Gastrocnemius medialis (tissue), 4 donors: ENCODE measurements around the gene TRIM71. TPM values are rescaled to one million over a fixed set of nuclear protein-coding genes. Genes with fewer than 3 reads are reported as not detected.
"Not testable (repeated sequence)": the region's sequence is repeated elsewhere in the genome, so short reads cannot be mapped to it uniquely, and the experiment has no call there.

Source experiments
- ATAC-seq, 2 donors: fragments of 150-250 bp; one replicate each; pipeline ENCODE4 v1.9.1; 2016
- DNase-seq, 2 donors: peaks; one replicate each; pipeline ENCODE4 v3.0.0-alpha.2; 2019
- H3K27ac ChIP-seq, 4 donors: fragments of 200-600 bp; sonication (generic); 1 replicate in 1 of 4; 2 replicates in 3 of 4; pipeline ENCODE4 v1.5.1; 2016 to 2018; ENCODE audit warnings: mild to moderate bottlenecking in 2 of 4, moderate library complexity in 1 of 4
- H3K27me3 ChIP-seq, 3 donors: fragments of 200-600 bp; sonication (generic) in 2 of 3; 1 replicate in 1 of 3; 2 replicates in 2 of 3; pipeline versions ENCODE4 v1.5.1 to v1.6.0; 2016 to 2019; ENCODE audit warnings: mild to moderate bottlenecking in 1 of 3, moderate library complexity in 1 of 3
- H3K36me3 ChIP-seq, 2 donors: fragments of 200-600 bp; sonication (generic) in 1 of 2; one replicate each; pipeline ENCODE4 v1.5.1; 2017 to 2018
- H3K4me1 ChIP-seq, 2 donors: fragments of 200-600 bp; sonication (generic) in 1 of 2; one replicate each; pipeline ENCODE4 v1.5.1; 2016 to 2017; ENCODE audit warnings: mild to moderate bottlenecking in 2 of 2
- H3K4me3 ChIP-seq, 4 donors: fragments of 200-600 bp; sonication (generic) in 3 of 4; 1 replicate in 1 of 4; 2 replicates in 3 of 4; pipeline ENCODE4 v1.5.1; 2016 to 2019; ENCODE audit warnings: mild to moderate bottlenecking in 2 of 4
- H3K9me3 ChIP-seq, 3 donors: fragments of 200-600 bp; sonication (generic) in 2 of 3; 1 replicate in 1 of 3; 2 replicates in 2 of 3; pipeline ENCODE4 v1.5.1; 2016 to 2019
- POLR2A ChIP-seq, 2 donors: fragments of 450-650 bp; IDR thresholded peaks; one replicate each; pipeline ENCODE4 v1.6.1; 2017; ENCODE audit warnings: antibody characterized with exemption in 2 of 2, mild to moderate bottlenecking in 2 of 2, moderate library complexity in 2 of 2
- in situ Hi-C, 4 donors: fragments of 200-750 bp; cut with MboI; loops; one replicate each; pipeline versions ENCODE4 v1.15.0 to v1.8.0; 2017; ENCODE audit warnings: low sequenced_read_pairs in 4 of 4
- intact Hi-C: fragments of 100-400 bp; cut with DNase I; formaldehyde crosslinking; loops from one replicate; pipeline ENCODE4 v1.15.1; 2023; ENCODE audit warnings: low total_unique reads
- total RNA-seq, 4 donors: library from RNA; depleted of rRNA; stranded (reverse); fragments of >200 nt; gene quantifications; one replicate each; pipeline versions ENCODE4 v1.1.0 to v1.2.3, GENCODE V29; 2016
- TF ChIP-seq, protein P1 (sequence below), 5 experiments: fragments of 450-650 bp in 3 of 5; fragments of 200-600 bp in 2 of 5; sonication (generic) in 2 of 5; IDR thresholded peaks in 4 of 5; conservative IDR thresholded peaks in 1 of 5; 1 replicate in 4 of 5; 2 replicates in 1 of 5; pipeline ENCODE4 v1.5.1; 2016 to 2019; ENCODE audit warnings: antibody characterized with exemption in 5 of 5, mild to moderate bottlenecking in 3 of 5, moderate library complexity in 3 of 5

The TRIM71 gene
- total RNA-seq, 4 donors from 2014 or later, result not detected

DNA sequence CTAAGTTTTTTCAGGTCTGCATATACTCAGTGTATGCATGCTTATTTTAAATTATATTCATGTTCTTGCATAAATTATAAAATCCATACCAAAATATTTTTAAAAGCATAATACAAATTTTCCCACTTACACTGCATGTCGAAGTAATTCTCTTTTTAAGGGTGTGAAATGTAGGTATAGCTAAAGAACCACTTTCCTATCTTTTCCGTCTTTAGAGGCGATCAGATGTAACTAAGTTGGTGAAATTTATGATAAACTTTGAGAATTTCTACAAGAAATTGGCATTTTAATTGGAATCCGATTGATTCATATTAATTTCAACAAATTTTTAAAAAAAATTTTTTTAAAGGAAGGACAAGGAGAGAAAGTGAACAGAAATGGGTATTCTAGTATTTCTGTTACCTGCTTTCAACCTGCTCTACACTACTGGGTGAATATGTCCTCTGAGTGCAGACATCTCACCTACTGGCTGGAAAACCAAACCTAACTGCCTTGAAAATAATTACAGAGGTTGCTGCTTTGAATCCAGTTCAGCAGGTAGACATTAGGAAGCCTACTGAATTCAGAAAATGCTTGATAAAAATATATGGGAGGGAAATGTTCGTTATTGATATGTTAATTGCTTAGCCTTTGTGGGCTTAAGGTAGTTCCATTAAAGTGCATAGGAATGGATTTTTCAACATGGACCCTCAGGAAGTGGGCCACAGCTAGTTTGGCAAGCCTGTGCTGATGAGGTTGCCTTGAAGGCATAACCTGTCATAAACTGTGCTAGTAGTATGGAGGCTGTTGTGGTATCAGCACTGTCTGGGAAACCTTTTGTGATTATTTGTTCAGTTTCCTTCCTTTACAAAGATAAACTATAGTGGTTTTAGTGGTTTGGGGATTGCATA lies 5.1 kb downstream of the TRIM71 start:
- H3K4me1 ChIP-seq, result no peaks in the 10 kb centered on the region
- TF ChIP-seq, protein P1, sequence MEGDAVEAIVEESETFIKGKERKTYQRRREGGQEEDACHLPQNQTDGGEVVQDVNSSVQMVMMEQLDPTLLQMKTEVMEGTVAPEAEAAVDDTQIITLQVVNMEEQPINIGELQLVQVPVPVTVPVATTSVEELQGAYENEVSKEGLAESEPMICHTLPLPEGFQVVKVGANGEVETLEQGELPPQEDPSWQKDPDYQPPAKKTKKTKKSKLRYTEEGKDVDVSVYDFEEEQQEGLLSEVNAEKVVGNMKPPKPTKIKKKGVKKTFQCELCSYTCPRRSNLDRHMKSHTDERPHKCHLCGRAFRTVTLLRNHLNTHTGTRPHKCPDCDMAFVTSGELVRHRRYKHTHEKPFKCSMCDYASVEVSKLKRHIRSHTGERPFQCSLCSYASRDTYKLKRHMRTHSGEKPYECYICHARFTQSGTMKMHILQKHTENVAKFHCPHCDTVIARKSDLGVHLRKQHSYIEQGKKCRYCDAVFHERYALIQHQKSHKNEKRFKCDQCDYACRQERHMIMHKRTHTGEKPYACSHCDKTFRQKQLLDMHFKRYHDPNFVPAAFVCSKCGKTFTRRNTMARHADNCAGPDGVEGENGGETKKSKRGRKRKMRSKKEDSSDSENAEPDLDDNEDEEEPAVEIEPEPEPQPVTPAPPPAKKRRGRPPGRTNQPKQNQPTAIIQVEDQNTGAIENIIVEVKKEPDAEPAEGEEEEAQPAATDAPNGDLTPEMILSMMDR (IDR thresholded peaks at IDR 0.05 in 4 of 5, conservative IDR thresholded peaks at IDR 0.05 in 1 of 5), result no peak
- TF ChIP-seq POLR2A (IDR thresholded peaks at IDR 0.05), result no peak
- peaks cover 51 to 63% (median 60%) of the 10 kb centered on the region in 3 donors for H3K27me3 ChIP-seq
- ATAC-seq (no peak), DNase-seq (no peak)
- H3K9me3 ChIP-seq, result no peaks in the 10 kb centered on the region
- intact Hi-C loops (no loop called here), in situ Hi-C loops (no loop called here)
- no peaks in the 10 kb centered on the region for H3K36me3 ChIP-seq
- H3K27ac ChIP-seq, result no peak overlapping the region
- H3K4me3 ChIP-seq, result no peak overlapping the region

DNA sequence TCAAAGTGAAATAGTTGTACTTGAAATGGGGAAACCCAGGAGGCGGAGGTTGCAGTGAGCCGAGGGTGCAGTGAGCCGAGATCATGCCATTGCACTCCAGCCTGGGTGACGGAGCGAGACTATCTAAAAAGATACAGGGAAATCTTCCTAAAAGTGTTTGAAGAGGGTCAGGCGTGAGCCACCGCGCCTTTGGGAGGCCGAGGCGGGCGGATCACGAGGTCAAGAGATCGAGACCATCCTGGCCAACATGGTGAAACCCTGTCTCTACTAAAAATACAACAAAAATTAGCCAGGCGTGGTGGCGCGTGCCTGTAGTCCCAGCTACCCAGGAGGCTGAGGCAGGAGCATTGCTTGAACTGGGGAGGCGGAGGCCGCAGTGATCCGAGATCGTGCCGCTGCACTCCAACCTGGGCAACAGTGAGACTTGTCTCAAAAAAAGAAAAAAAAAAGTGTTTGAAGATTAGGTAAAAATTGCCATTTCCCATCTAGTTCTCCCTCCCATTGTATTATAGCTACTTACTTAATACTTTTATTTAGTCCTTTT lies 5.9 kb downstream of the TRIM71 start:
- H3K36me3 ChIP-seq, H3K27ac ChIP-seq, H3K4me1 ChIP-seq, H3K9me3 ChIP-seq, in situ Hi-C loops, ATAC-seq, H3K4me3 ChIP-seq, intact Hi-C loops, DNase-seq: not testable (repeated sequence)
- peaks cover 48 to 61% (median 54%) of the 10 kb centered on the region in 3 donors for H3K27me3 ChIP-seq

DNA sequence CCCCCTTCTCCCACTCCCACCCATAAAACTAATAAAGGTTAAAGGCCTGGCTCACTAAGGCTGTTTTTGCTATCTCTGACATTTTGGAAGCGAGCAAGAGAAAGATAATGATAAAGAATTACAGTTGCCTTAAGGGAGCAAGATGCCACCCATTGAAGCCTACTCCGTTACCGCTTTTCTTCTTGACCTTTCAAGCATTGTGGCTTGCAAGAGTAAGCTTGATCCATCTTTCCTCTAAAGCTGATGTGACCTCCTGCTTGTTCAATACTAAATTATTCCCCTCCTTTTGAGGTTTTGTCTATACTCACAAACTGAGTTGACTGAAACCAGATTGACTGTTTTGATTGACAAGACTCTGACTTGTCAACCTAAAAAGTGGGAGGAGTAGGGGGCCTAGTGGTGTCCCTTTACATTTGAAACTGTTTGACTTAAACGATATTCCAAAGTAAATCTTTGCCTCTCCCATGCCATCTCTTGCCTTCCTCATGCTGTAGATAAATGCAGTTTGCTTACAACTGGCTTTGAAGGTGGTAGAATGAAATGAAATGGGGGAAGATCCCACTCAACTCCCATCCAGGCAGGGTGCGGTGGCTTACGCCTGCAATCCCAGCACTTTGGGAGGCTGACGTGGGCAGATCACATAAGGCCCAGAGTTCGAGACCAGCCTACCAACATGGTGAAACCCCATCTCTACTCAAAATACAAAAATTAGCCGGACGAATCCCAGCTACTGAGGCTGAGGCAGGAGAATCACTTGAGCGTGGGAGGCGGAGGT lies 8.0 kb downstream of the TRIM71 start:
- Histone ChIP-seq H3K4me1 (no peaks in the 10 kb centered on the region), H3K27ac (no peak overlapping the region), H3K4me3 (no peak overlapping the region), H3K9me3 (no peaks in the 10 kb centered on the region), H3K36me3 (no peaks in the 10 kb centered on the region), H3K27me3 (peaks cover 28 to 40% (median 35%) of the 10 kb centered on the region in 3 donors)
- intact Hi-C loops (no loop called here), in situ Hi-C loops (no loop called here)
- no peak for ATAC-seq
- DNase-seq, result no peak
- TF ChIP-seq, protein P1 (IDR thresholded peaks at IDR 0.05 in 4 of 5, conservative IDR thresholded peaks at IDR 0.05 in 1 of 5), result no peak
- TF ChIP-seq POLR2A (IDR thresholded peaks at IDR 0.05), result no peak

DNA sequence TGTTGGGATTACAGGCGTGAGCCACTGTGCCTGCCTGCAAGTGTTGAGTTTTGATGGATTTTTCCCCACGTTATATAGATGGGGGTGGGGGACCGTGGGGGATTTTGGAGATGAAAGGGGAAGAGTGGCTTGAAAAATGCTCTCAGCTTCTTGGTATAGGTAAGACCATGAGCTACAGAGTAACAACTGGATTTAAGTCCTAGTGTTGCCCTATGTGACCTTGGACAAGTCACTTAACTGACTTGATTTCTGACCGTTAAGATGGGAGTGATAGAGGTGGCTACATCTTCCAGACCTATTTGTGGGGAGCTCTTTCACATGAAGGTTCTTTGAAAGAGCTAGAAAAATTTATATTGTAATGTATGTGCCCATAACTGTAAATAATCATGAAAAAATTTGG lies 13.3 kb downstream of the TRIM71 start:
- Histone ChIP-seq H3K27me3 (peaks cover 10 to 20% (median 16%) of the 10 kb centered on the region in 3 donors), H3K9me3 (no peaks in the 10 kb centered on the region)
- no peak for ATAC-seq

More for the DNA sequence above, 13.3 kb downstream of the TRIM71 start:
- intact Hi-C loops, result no loop called here
- Histone ChIP-seq H3K27ac (no peak overlapping the region), H3K4me3 (no peak overlapping the region), H3K36me3 (no peaks in the 10 kb centered on the region), H3K4me1 (no peaks in the 10 kb centered on the region)
- in situ Hi-C loops, result no loop called here
- TF ChIP-seq POLR2A (IDR thresholded peaks at IDR 0.05), result no peak
- TF ChIP-seq, protein P1 (IDR thresholded peaks at IDR 0.05 in 4 of 5, conservative IDR thresholded peaks at IDR 0.05 in 1 of 5), result no peak
- DNase-seq, result no peak
